GM03348 (cell line): ENCODE results near the gene GPATCH3.

Source experiments
- DNase-seq: peaks from one replicate; pipeline ENCODE4 v3.0.0; 2012; ENCODE audit warnings: low spot score

The GPATCH3 gene

GRCh38 chr1:26844424-26845196 lies 55.7 kb downstream of the GPATCH3 start:
- DNase-seq: no peak
